ENCODE results near the gene PKD2L2. TPM values are rescaled to one million over a fixed set of nuclear protein-coding genes. Genes with fewer than 3 reads are reported as not detected.

The PKD2L2 gene
- total and polyA plus RNA-seq, 10 of the 15 experiments (the other 5 are each of a cell fraction or from before 2014, with no cell fraction given): 0.11 to 0.86 (median 0.26) TPM; not detected in 4

- no peaks in the 10 kb centered on the region for H4K20me1 ChIP-seq (ENCODE audit: control insufficient read depth, insufficient read depth)
- no peak overlapping the region for H3K4me3 ChIP-seq
- ATAC-seq (no peak), FAIRE-seq (no peak), DNase-seq (ENCODE audit: low read depth, low spot score) (no peak)
- no peak overlapping the region for H3K9ac ChIP-seq (ENCODE audit: control insufficient read depth, insufficient read depth, low read length)
- WGBS (ENCODE audit: insufficient coverage, insufficient replicate concordance, low lambda C conversion rate, missing lambda C conversion rate): 66% methylated on average over 3 of the region's 5 CpGs
- ChIA-PET CTCF (interaction anchor here (0.7 kb wide), 1 partner anchor 128 kb away, joined by 3 read pairs; no protein-coding TSS in a partner anchor), RAD21 (ENCODE audit: unreplicated experiment) (no interaction called here), SMC1A (ENCODE audit: uncharacterized antibody, unreplicated experiment) (interaction anchor here (1.0 to 1.4 kb wide), 3 partner anchors 15 to 121 kb away, joined by 3 to 4 read pairs (median 3); no protein-coding TSS in a partner anchor), POLR2A (interaction anchor here (1.9 kb wide), 1 partner anchor 11 kb away, joined by 11 read pairs; the partner anchor contains the start of gene PKD2L2)
- H3K36me3 ChIP-seq (ENCODE audit: control insufficient read depth in 2 of 2, insufficient read depth in 2 of 2, low read length in 1 of 2): no peaks in the 10 kb centered on the region
- H3K27ac ChIP-seq (ENCODE audit: control insufficient read depth, insufficient read depth): no peak overlapping the region
- in situ Hi-C loops (cut with MboI): no loop called here
- intact Hi-C loops (cut with micrococcal nuclease; ENCODE audit: unreplicated experiment): no loop called here
- peaks cover 16% of the 10 kb centered on the region for H3K4me1 ChIP-seq (ENCODE audit: control insufficient read depth, insufficient read depth, low read length)
- no peaks in the 10 kb centered on the region for H3K9me3 ChIP-seq (replicated peaks; ENCODE audit: control insufficient read depth, insufficient read depth, low read length)
- no peaks in the 10 kb centered on the region for H3K79me2 ChIP-seq (ENCODE audit: control insufficient read depth, insufficient read depth, low read length)
- no TSS peak for BruUV-seq (replicated peaks)
- H2AFZ ChIP-seq (ENCODE audit: control insufficient read depth, low read depth, low read length): no peak overlapping the region
- no peak overlapping the region for H3K4me2 ChIP-seq (ENCODE audit: control insufficient read depth, insufficient read depth)
- no peaks in the 10 kb centered on the region for H3K27me3 ChIP-seq (replicated peaks in 1 of 2; ENCODE audit: control insufficient read depth in 2 of 2, insufficient read depth in 2 of 2, low read length in 1 of 2)
- TF ChIP-seq PBX3 (IDR thresholded peaks at IDR 0.05; ENCODE audit: insufficient replicate concordance, low read depth, low read length) (no peak), TAF1 (IDR thresholded peaks at IDR 0.05; ENCODE audit: borderline replicate concordance, low read depth, low read length) (no peak), NFYA (IDR thresholded peaks at IDR 0.05; ENCODE audit: borderline replicate concordance, low read depth, low read length) (no peak), HCFC1 (IDR thresholded peaks at IDR 0.05; ENCODE audit: low read length) (no peak), TCF7 (IDR thresholded peaks at IDR 0.05; ENCODE audit: borderline replicate concordance) (no peak), ATF2 (IDR thresholded peaks at IDR 0.05; ENCODE audit: low read length) (no peak), ZNF217 (IDR thresholded peaks at IDR 0.05) (no peak), NFXL1 (IDR thresholded peaks at IDR 0.05; ENCODE audit: borderline replicate concordance) (no peak), RAD51 (IDR thresholded peaks at IDR 0.05) (no peak), BHLHE40 (IDR thresholded peaks at IDR 0.05; ENCODE audit: borderline replicate concordance in 1 of 2, low read depth in 2 of 2, low read length in 1 of 2) (no peak), CHD1 (IDR thresholded peaks at IDR 0.05; ENCODE audit: low read depth, low read length) (no peak), USF1 (IDR thresholded peaks at IDR 0.05; ENCODE audit: borderline replicate concordance, extremely low read length, insufficient read depth, low read depth, low read length) (no peak), MAX (IDR thresholded peaks at IDR 0.05; ENCODE audit: low read depth, low read length) (no peak), KAT2A (conservative IDR thresholded peaks at IDR 0.05; ENCODE audit: control insufficient read depth, low read depth, low read length) (no peak), FOS (IDR thresholded peaks at IDR 0.05; ENCODE audit: borderline replicate concordance, extremely low read depth, insufficient read length) (no peak), POLR2AphosphoS2 (IDR thresholded peaks at IDR 0.05; ENCODE audit: low read depth, low read length) (no peak), LARP7 (IDR thresholded peaks at IDR 0.05) (no peak)
These were observed 12.0 kb downstream of the PKD2L2 start for GRCh38 chr5:137901011-137901817.
